RKO (cell line): ENCODE results near the gene CTSL.
"Not testable (repeated sequence)": the region's sequence is repeated elsewhere in the genome, so short reads cannot be mapped to it uniquely, and the experiment has no call there.

Experiments used
- DNase-seq: peaks from one replicate; pipeline ENCODE4 v3.0.0-alpha.2; 2016; ENCODE audit warnings: low spot score

The CTSL gene

GRCh38 chr9:87722393-87723088, 3.4 kb upstream of the CTSL start:
- no peak for DNase-seq

GRCh38 chr9:87725356-87725899, 491 bp upstream of the CTSL start:
- DNase-seq: no peak

GRCh38 chr9:87729246-87729645, 3.3 kb downstream of the CTSL start:
- peak; percentile 54 for DNase-seq

GRCh38 chr9:87731321-87731720, 5.4 kb downstream of the CTSL start:
- no peak for DNase-seq

GRCh38 chr9:87732344-87732743, 6.4 kb downstream of the CTSL start:
- no peak for DNase-seq

GRCh38 chr9:87732756-87733155, 6.8 kb downstream of the CTSL start:
- DNase-seq: no peak

GRCh38 chr9:87733273-87734052, 7.5 kb downstream of the CTSL start:
- DNase-seq: no peak

GRCh38 chr9:87734106-87734505, 8.2 kb downstream of the CTSL start:
- no peak for DNase-seq

GRCh38 chr9:87739546-87739945, 13.6 kb downstream of the CTSL start:
- DNase-seq: no peak

GRCh38 chr9:87740209-87740608, 14.3 kb downstream of the CTSL start:
- no peak for DNase-seq

- no peak for DNase-seq
Observed at GRCh38 chr9:87741326-87741725, 15.4 kb downstream of the CTSL start.

- DNase-seq: no peak
Observed at GRCh38 chr9:87741891-87742290, 16.0 kb downstream of the CTSL start.

- DNase-seq: peak; percentile 82
Observed at GRCh38 chr9:87742813-87743428, 17.0 kb downstream of the CTSL start.

GRCh38 chr9:87744247-87744646, 18.3 kb downstream of the CTSL start:
- not testable (repeated sequence) for DNase-seq

- no peak for DNase-seq
Observed at GRCh38 chr9:87746186-87746585, 20.3 kb downstream of the CTSL start.

- DNase-seq: no peak
Observed at GRCh38 chr9:87748881-87749280, 23.0 kb downstream of the CTSL start.

GRCh38 chr9:87749335-87750035, 23.6 kb downstream of the CTSL start:
- no peak for DNase-seq

- DNase-seq: no peak
Observed at GRCh38 chr9:87750726-87751125, 24.8 kb downstream of the CTSL start.

GRCh38 chr9:87751423-87751822, 25.5 kb downstream of the CTSL start:
- no peak for DNase-seq

GRCh38 chr9:87751868-87752267, 25.9 kb downstream of the CTSL start:
- DNase-seq: no peak

GRCh38 chr9:87753313-87753712, 27.4 kb downstream of the CTSL start:
- DNase-seq: no peak

- not testable (repeated sequence) for DNase-seq
Observed at GRCh38 chr9:87758330-87758729, 32.4 kb downstream of the CTSL start.
